Superior temporal gyrus (tissue), 1 donor: ENCODE data around the gene TMEM190.
"Not testable (repeated sequence)": the region's sequence is repeated elsewhere in the genome, so short reads cannot be mapped to it uniquely, and the experiment has no call there.

ENCODE experiments used
- DNase-seq: peaks from one replicate; pipeline ENCODE4 v3.0.0-alpha.2; 2016; ENCODE audit errors: extremely low spot score

TMEM190 gene

GRCh38 chr19:55389386-55390317, 13.0 kb downstream of the TMEM190 start:
- no peak for DNase-seq

GRCh38 chr19:55390461-55390880, 13.8 kb downstream of the TMEM190 start:
- no peak for DNase-seq

- DNase-seq = no peak
Observed at GRCh38 chr19:55391191-55391670, 14.6 kb downstream of the TMEM190 start.

- DNase-seq = no peak
Observed at GRCh38 chr19:55391702-55392615, 15.3 kb downstream of the TMEM190 start.

GRCh38 chr19:55392820-55393761, 16.5 kb downstream of the TMEM190 start:
- DNase-seq = no peak

- DNase-seq = no peak
Observed at GRCh38 chr19:55398200-55398925, 21.7 kb downstream of the TMEM190 start.

GRCh38 chr19:55400281-55401087, 23.9 kb downstream of the TMEM190 start:
- no peak for DNase-seq

GRCh38 chr19:55401390-55401789, 24.8 kb downstream of the TMEM190 start:
- not testable (repeated sequence) for DNase-seq

- no peak for DNase-seq
Observed at GRCh38 chr19:55402509-55402908, 25.9 kb downstream of the TMEM190 start.

GRCh38 chr19:55405638-55406037, 29.0 kb downstream of the TMEM190 start:
- no peak for DNase-seq

- no peak for DNase-seq
Observed at GRCh38 chr19:55406091-55406825, 29.6 kb downstream of the TMEM190 start.

GRCh38 chr19:55406826-55407549, 30.4 kb downstream of the TMEM190 start:
- DNase-seq = no peak

GRCh38 chr19:55407550-55407799, 30.8 kb downstream of the TMEM190 start, which contains the start of gene UBE2S:
Gene UBE2S, minus strand, starts transcription at chr19:55407788. Its CDS starts 199 bp downstream, at chr19:55407589.
- DNase-seq = not testable (repeated sequence)

GRCh38 chr19:55407800-55408532, 31.3 kb downstream of the TMEM190 start:
- peak; percentile 99 for DNase-seq

GRCh38 chr19:55408533-55408872, 31.9 kb downstream of the TMEM190 start:
- DNase-seq = no peak

GRCh38 chr19:55409179-55409578, 32.6 kb downstream of the TMEM190 start:
- not testable (repeated sequence) for DNase-seq

- DNase-seq = no peak
Observed at GRCh38 chr19:55410168-55410567, 33.5 kb downstream of the TMEM190 start.

- DNase-seq = peak; percentile 89
Observed at GRCh38 chr19:55418185-55418584, 41.6 kb downstream of the TMEM190 start.
